Gastroesophageal sphincter (tissue), 4 donors: ENCODE measurements around the gene USP15. TPM values are rescaled to one million over a fixed set of nuclear protein-coding genes. Genes with fewer than 3 reads are reported as not detected.
"Not testable (repeated sequence)": the region's sequence is repeated elsewhere in the genome, so short reads cannot be mapped to it uniquely, and the experiment has no call there.

Experiments used
- ATAC-seq: fragments of 150-250 bp; one replicate; pipeline ENCODE4 v1.9.1; 2016; ENCODE audit warnings: mild to moderate bottlenecking, moderate library complexity
- H3K27ac ChIP-seq, 4 donors: fragments of 200-600 bp; sonication (generic) in 3 of 4; 1 replicate in 3 of 4; 2 replicates in 1 of 4; pipeline ENCODE4 v1.5.1; 2016 to 2019
- H3K27me3 ChIP-seq: fragments of 200-600 bp; sonication (generic); one replicate; pipeline ENCODE4 v1.5.1; 2019
- H3K36me3 ChIP-seq, 2 donors: fragments of 200-600 bp; sonication (generic); one replicate each; pipeline ENCODE4 v1.5.1; 2019; ENCODE audit warnings: control low read depth in 1 of 2
- H3K4me1 ChIP-seq, 3 donors: fragments of 200-600 bp; sonication (generic); 1 replicate in 2 of 3; 2 replicates in 1 of 3; pipeline ENCODE4 v1.5.1; 2016 to 2019; ENCODE audit warnings: control low read depth in 2 of 3
- H3K4me3 ChIP-seq, 2 donors: fragments of 200-600 bp; sonication (generic); one replicate each; pipeline ENCODE4 v1.5.1; 2019; ENCODE audit warnings: mild to moderate bottlenecking in 1 of 2, moderate library complexity in 1 of 2
- H3K9me3 ChIP-seq, 3 donors: fragments of 200-600 bp; sonication (generic); one replicate each; pipeline ENCODE4 v1.5.1; 2017 to 2019; ENCODE audit warnings: control low read depth in 2 of 3
- EP300 ChIP-seq: sonication (generic); formaldehyde crosslinking; IDR thresholded peaks from one replicate; pipeline ENCODE4 v1.6.1; 2017; ENCODE audit warnings: antibody characterized with exemption, mild to moderate bottlenecking
- POLR2A ChIP-seq, 2 donors: fragments of 450-650 bp; IDR thresholded peaks; one replicate each; pipeline ENCODE4 v1.6.1; 2017; ENCODE audit warnings: antibody characterized with exemption in 2 of 2, mild to moderate bottlenecking in 2 of 2, moderate library complexity in 1 of 2
- POLR2AphosphoS5 ChIP-seq: sonication (generic); formaldehyde crosslinking; IDR thresholded peaks from one replicate; pipeline ENCODE4 v1.6.1; 2017; ENCODE audit warnings: antibody characterized with exemption
- WGBS, 2 donors: methylation state at CpG; one replicate each; pipeline ENCODE4 v1.1.5; 2018; ENCODE audit warnings: low coverage in 1 of 2; 5-methylcytosine and 5-hydroxymethylcytosine counted together
- total RNA-seq, 4 donors: library from RNA; depleted of rRNA; stranded (reverse); fragments of >200 nt; gene quantifications; one replicate each; pipeline ENCODE4 v1.1.0, GENCODE V29; 2016
- TF ChIP-seq, protein P1 (sequence below), 4 experiments: fragments of 200-600 bp in 2 of 4; fragments of 450-650 bp in 2 of 4; sonication (generic) in 1 of 4; IDR thresholded peaks; one replicate each; pipeline ENCODE4 v1.5.1; 2017 to 2019; ENCODE audit warnings: antibody characterized with exemption in 4 of 4, mild to moderate bottlenecking in 2 of 4, moderate library complexity in 2 of 4

The USP15 gene
- total RNA-seq, 4 donors from 2014 or later = 33.6 to 84.8 (median 70.0) TPM

GRCh38 chr12:62328296-62328921, 68.2 kb downstream of the USP15 start:
- 57 to 89% methylated on average over 1 of the region's 1 CpG for WGBS, 2 donors
- H3K9me3 ChIP-seq = no peaks in the 10 kb centered on the region
- no peaks in the 10 kb centered on the region for H3K27me3 ChIP-seq
- no peak for ATAC-seq
- peaks cover 0 to 23% of the 10 kb centered on the region in 2 donors for H3K36me3 ChIP-seq
- H3K4me1 ChIP-seq = peaks cover 0 to 5% (median 0%) of the 10 kb centered on the region in 3 donors
- no peak for TF ChIP-seq POLR2A (IDR thresholded peaks at IDR 0.05)
- no peak for TF ChIP-seq POLR2AphosphoS5
- TF ChIP-seq, protein P1, sequence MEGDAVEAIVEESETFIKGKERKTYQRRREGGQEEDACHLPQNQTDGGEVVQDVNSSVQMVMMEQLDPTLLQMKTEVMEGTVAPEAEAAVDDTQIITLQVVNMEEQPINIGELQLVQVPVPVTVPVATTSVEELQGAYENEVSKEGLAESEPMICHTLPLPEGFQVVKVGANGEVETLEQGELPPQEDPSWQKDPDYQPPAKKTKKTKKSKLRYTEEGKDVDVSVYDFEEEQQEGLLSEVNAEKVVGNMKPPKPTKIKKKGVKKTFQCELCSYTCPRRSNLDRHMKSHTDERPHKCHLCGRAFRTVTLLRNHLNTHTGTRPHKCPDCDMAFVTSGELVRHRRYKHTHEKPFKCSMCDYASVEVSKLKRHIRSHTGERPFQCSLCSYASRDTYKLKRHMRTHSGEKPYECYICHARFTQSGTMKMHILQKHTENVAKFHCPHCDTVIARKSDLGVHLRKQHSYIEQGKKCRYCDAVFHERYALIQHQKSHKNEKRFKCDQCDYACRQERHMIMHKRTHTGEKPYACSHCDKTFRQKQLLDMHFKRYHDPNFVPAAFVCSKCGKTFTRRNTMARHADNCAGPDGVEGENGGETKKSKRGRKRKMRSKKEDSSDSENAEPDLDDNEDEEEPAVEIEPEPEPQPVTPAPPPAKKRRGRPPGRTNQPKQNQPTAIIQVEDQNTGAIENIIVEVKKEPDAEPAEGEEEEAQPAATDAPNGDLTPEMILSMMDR (IDR thresholded peaks at IDR 0.05) = no peak
- no peak for TF ChIP-seq EP300
- H3K27ac ChIP-seq = no peak overlapping the region
- H3K4me3 ChIP-seq = no peak overlapping the region

DNA sequence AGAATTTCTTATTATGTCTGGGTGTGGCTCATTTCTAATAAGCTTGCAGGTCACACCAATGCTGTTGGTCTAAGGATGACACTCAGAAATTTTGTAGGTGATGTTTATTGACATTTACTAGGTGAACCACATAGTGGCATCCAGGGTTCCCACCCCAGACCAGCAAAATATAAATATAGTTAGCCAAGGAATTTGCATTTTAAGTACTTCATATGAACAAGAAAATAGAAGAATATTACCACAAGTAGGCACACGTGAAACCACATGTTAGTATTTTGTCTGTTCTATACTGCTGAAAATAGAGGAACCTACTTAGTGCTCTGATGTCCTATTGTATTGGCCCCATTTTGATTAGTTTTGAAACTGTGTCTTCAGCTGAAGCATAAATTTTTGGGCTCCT, 71.1 kb downstream of the USP15 start:
- Histone ChIP-seq H3K27me3 (no peaks in the 10 kb centered on the region), H3K27ac (no peak overlapping the region), H3K9me3 (no peaks in the 10 kb centered on the region), H3K36me3 (peaks cover 0 to 9% of the 10 kb centered on the region in 2 donors), H3K4me3 (no peak overlapping the region), H3K4me1 (peaks cover 0 to 5% (median 0%) of the 10 kb centered on the region in 3 donors)
- TF ChIP-seq POLR2AphosphoS5 (no peak), POLR2A (IDR thresholded peaks at IDR 0.05) (no peak), EP300 (no peak)
- TF ChIP-seq, protein P1 (IDR thresholded peaks at IDR 0.05) = no peak
- no peak for ATAC-seq
- WGBS, 2 donors = 81 to 100% methylated on average over 1 of the region's 1 CpG

DNA sequence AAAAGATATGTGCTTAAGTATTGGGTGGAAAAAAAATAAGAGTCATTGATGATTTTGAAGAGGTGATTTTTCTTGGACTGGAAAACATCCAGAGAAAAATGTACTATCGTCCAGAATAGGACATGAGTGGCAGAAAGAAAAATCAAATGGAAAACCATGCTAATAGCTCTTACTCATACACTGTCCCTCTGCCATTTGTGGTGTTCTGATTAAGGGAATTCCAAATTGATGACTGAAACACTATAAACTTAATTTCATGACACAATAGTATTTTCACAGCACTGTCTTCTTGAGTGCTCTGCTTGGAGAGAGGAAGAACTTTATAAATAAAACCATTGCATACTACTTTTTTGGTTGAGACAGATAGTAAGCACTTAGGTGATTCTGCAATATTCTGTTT, 72.4 kb downstream of the USP15 start:
- Histone ChIP-seq H3K36me3 (peaks cover 0 to 10% of the 10 kb centered on the region in 2 donors), H3K27me3 (no peaks in the 10 kb centered on the region), H3K4me3 (no peak overlapping the region), H3K27ac (no peak overlapping the region), H3K4me1 (peaks cover 0 to 5% (median 0%) of the 10 kb centered on the region in 3 donors), H3K9me3 (no peaks in the 10 kb centered on the region)
- WGBS, 2 donors = 9 to 10% methylated on average over 1 of the region's 1 CpG
- no peak for TF ChIP-seq POLR2A (IDR thresholded peaks at IDR 0.05)
- ATAC-seq = no peak

DNA sequence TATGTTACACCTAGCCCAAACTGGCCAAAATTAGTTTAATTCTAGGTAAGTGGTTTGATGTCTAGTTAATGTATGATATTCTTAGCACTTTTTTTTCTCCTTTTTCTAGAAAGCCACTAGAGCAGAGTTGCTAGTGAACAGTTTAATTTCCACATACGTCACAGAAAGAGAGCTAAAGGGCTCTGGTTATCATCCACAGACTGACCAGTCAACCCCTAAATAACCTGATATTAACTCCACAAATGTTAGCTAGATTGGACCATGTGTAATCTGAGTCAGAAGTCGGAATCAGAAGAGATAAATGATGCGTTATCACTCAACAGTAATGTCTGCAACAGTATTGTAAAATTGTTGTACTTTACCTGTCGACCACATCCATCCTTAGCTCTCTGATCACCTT, 74.9 kb downstream of the USP15 start:
- Histone ChIP-seq H3K9me3 (peaks cover 0 to 9% (median 0%) of the 10 kb centered on the region in 3 donors), H3K36me3 (peaks cover 0 to 10% of the 10 kb centered on the region in 2 donors), H3K4me3 (no peak overlapping the region), H3K27ac (no peak overlapping the region), H3K4me1 (peaks cover 0 to 5% (median 0%) of the 10 kb centered on the region in 3 donors), H3K27me3 (no peaks in the 10 kb centered on the region)
- no peak for ATAC-seq
- TF ChIP-seq EP300 = no peak
- 84 to 85% methylated on average over 4 of the region's 4 CpGs for WGBS, 2 donors

- Histone ChIP-seq H3K36me3 (peaks cover 0 to 10% of the 10 kb centered on the region in 2 donors), H3K9me3 (peaks cover 0 to 9% (median 0%) of the 10 kb centered on the region in 3 donors), H3K4me1 (peaks cover 0 to 5% (median 0%) of the 10 kb centered on the region in 3 donors), H3K27ac (no peak overlapping the region), H3K27me3 (no peaks in the 10 kb centered on the region), H3K4me3 (no peak overlapping the region)
- 92 to 100% methylated on average over 3 of the region's 3 CpGs for WGBS, 2 donors
- ATAC-seq = no peak
- TF ChIP-seq EP300 (no peak), POLR2A (IDR thresholded peaks at IDR 0.05) (no peak)
Observed at GRCh38 chr12:62335796-62336195, 75.6 kb downstream of the USP15 start.

GRCh38 chr12:62337643-62338042, 77.4 kb downstream of the USP15 start:
- not testable (repeated sequence) for H3K27ac ChIP-seq, H3K4me1 ChIP-seq, H3K9me3 ChIP-seq, H3K4me3 ChIP-seq, H3K27me3 ChIP-seq, ATAC-seq
- peaks cover 0 to 15% of the 10 kb centered on the region in 2 donors for H3K36me3 ChIP-seq

DNA sequence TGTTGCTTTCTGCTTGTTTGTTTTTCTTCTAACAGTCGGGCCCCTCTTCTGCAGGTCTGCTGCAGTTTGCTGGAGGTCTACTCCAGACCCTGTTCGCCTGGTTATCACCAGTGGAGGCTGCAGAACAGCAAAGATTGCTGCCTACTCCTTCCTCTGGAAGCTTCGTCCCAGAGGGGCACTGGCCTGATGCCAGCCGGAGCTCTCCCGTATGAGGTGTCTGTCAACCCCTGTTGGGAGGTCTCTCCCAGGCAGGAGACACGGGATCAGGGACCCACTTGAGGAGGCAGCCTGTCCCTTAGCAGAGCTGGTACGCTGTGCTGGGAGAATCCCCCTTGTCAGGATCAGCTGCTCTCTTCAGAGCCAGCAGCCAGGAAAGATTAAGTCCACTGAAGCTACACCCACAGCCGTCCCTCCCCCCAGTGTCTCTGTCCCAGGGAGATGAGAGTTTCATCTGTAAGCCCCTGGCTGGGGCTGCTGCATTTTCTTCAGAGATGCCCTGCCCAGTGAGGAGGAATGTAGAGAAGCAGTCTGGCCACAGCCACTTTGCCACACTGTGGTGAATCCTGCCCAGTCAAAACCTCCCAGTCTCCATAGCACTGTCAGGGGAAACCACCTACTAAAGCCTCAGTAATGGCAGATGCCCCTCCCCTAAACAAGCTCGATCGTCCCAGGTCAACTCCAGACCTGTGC, 82.6 kb downstream of the USP15 start:
- no CpG with 5 or more reads among the region's 10 CpGs for WGBS, 2 donors
- not testable (repeated sequence) for H3K27me3 ChIP-seq, ATAC-seq, H3K9me3 ChIP-seq, H3K4me1 ChIP-seq, H3K27ac ChIP-seq, H3K4me3 ChIP-seq
- H3K36me3 ChIP-seq = peaks cover 0 to 38% of the 10 kb centered on the region in 2 donors

- not testable (repeated sequence) for H3K4me1 ChIP-seq, H3K27ac ChIP-seq, H3K4me3 ChIP-seq, H3K27me3 ChIP-seq, ATAC-seq, H3K9me3 ChIP-seq
- WGBS, 2 donors = 100% methylated on average over 4 of the region's 9 CpGs; no CpG with 5 or more reads in 1 of the 2 donors
- peaks cover 0 to 38% of the 10 kb centered on the region in 2 donors for H3K36me3 ChIP-seq
Observed at GRCh38 chr12:62343304-62344120, 83.3 kb downstream of the USP15 start.

- H3K36me3 ChIP-seq = peaks cover 0 to 38% of the 10 kb centered on the region in 2 donors
- H3K4me1 ChIP-seq, H3K4me3 ChIP-seq, H3K27me3 ChIP-seq, H3K27ac ChIP-seq, ATAC-seq, H3K9me3 ChIP-seq: not testable (repeated sequence)
- WGBS, 2 donors = 92% methylated on average over 2 to 4 of the region's 4 CpGs
Observed at GRCh38 chr12:62344731-62345556, 84.7 kb downstream of the USP15 start.
